22Rv1 (cell line): ENCODE measurements around the gene PPP2R5A.
A peak's percentile ranks its signal among the peaks of the same experiment; 100 is the strongest.

Experiments used
- H3K27ac ChIP-seq: fragments of 450-650 bp; 2 replicates; pipeline ENCODE4 v1.5.1; 2017
- CTCF ChIP-seq: fragments of 450-650 bp; IDR thresholded peaks from 2 replicates; pipeline ENCODE4 v1.5.1; 2017; ENCODE audit warnings: mild to moderate bottlenecking
- ZFX ChIP-seq: fragments of 450-650 bp; IDR thresholded peaks from 2 replicates; pipeline ENCODE4 v1.6.1; 2017; ENCODE audit warnings: antibody characterized with exemption, borderline replicate concordance

The PPP2R5A gene

DNA sequence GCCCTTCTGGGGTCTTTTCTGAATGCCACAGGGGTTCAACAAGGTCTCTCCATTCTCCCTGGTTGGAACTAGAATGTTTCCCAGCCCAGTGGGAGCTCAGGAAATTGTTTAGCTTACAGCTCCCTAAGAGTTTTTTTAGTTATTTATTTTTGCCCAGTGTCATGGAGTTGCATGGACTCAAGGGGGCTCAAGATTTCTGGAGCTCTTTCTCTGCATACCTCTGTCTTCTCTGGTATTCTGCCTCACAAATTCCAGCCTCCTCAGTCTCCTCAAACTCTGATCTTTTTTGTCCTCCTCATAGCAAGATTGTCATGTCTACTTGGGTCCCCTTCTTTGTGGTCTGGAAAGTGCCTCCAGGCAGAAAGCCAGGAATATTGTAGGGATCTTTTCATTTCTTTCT is 15.9 kb upstream of the PPP2R5A start:
- TF ChIP-seq ZFX (no peak), CTCF (no peak)

DNA sequence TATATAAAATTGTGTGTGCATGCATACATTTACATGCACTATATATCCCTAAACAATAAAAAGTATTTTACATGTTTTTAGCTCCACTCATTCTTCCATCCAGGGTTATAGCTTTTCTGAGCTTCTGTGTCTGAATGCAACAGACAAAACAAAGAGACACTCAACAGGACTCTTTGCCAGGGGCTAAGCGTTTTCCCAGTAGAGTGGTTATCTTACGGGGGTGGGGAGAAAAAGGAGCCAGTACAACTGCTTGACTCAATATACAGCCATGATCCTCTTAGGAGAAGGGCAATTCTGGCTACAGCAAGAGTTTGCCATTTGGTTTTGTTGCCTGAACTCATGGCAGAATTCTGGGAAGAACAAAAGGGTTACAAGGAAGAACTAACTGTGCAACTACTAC is 14.6 kb upstream of the PPP2R5A start:
- no peak overlapping the region for H3K27ac ChIP-seq
- TF ChIP-seq CTCF: no peak

More for the DNA sequence above, 15.9 kb upstream of the PPP2R5A start:
- H3K27ac ChIP-seq: no peak overlapping the region

DNA sequence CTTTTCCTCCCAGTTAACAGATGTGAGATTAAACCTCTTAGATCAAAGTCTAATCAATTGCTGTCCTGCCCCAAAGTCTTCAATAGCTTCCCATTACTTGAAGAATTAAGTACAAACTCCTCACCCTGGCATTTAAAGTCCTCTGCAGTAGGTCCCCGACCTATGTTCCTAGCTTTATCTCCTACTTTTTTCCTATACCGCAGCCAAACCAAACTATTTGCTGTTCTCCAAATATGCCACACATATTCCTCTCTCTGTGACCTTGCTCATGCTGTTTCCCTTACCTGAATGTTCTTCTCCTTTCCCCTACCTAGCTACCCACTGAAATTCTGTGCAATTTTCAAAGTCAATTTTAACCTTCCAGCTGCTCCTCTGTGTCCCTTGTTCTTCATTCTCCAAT is 14.0 kb upstream of the PPP2R5A start:
- no peak overlapping the region for H3K27ac ChIP-seq
- TF ChIP-seq ZFX (no peak), CTCF (no peak)

DNA sequence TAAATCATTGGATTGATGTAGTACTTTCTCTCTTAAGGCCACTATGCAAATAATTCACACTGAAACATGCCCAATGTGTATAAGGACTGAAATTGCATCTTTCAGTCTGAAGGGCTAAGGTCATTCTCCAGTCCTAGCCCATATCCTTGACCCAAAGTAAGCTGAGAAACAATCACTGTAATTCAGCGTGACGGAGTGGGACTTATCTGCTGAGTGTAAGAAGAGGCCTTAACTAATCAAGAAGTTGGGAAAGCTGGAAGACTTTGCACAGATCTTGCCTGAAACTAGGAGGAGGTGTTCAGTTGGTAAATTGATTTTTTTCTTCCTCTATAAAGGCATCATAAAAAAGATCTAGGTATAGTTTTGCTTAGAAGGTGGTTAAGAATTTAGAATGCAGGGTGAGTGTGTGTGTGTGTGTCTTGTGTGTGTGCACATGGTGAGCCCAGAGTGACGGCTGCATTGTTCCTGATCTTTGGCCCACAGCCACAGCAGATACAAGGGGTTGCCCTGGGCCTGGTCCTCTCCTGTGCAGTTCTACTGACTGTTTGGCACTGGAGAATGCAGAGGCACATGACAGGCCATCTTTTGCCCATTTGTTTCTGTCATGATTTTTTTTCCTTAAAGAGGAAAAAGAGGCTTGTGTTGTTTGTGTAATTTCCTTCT is 13.3 kb upstream of the PPP2R5A start:
- no peak overlapping the region for H3K27ac ChIP-seq
- TF ChIP-seq CTCF: no peak
- no peak for TF ChIP-seq ZFX

GRCh38 chr1:212281590-212281989 is 3.6 kb upstream of the PPP2R5A start:
- no peak for TF ChIP-seq CTCF
- H3K27ac ChIP-seq: no peak overlapping the region

DNA sequence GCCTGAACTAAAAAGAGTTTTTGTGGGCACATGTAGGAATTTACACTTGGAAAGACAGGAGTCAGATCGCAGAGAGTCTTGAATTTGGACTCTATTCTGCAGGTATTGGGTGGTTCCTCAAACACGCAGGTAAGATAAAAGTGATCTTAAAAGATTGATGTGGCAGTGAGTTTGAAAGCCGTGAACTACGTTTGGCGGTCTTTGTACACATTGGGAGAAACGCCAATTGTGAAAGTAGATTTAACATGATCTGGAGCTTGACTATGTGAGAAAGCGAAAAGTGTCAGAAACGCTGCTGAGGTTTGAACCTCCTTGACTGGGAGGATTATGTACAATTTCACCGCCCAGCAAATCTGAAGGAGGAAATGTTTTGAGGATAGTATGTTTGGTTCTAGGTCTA is 1.5 kb upstream of the PPP2R5A start:
- TF ChIP-seq ZFX: no peak
- TF ChIP-seq CTCF: no peak
- peak overlapping the region; percentile 83; the same call in 1 of the 2 replicates for H3K27ac ChIP-seq

DNA sequence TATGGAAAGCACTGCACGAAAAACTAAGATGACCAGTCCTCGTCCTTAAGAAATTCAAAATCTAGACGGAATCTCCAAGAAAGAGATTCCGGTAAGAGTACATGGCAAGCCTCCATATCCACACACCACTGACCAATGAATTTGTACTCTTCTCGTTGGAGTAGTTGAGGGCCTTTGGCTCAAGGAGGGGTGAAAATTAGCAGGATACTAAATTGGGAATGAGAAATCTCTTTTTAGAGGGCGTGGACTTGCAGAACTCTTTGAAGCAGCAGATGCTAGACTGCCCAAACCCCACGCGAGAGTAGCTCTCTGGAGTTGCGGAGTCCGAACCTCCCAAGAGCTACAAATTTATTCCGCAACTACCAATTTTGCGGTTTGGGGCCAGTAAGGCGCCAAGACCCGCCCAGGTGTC is 872 bp upstream of the PPP2R5A start:
- TF ChIP-seq CTCF (no peak), ZFX (no peak)
- peak overlapping the region; percentile 83 for H3K27ac ChIP-seq
